Stimulated activated CD4-positive, alpha-beta T cell treated with anti-CD3 and anti-CD28 coated beads, Interleukin-2, amount 100 ng/mL, for 48 hours (primary cell): ENCODE data around the gene BICDL1.
A peak's percentile ranks its signal among the peaks of the same experiment; 100 is the strongest.
"Not testable (repeated sequence)": the region's sequence is repeated elsewhere in the genome, so short reads cannot be mapped to it uniquely, and the experiment has no call there.

Experiments
- DNase-seq, 2 donors: peaks; one replicate each; pipeline ENCODE4 v3.0.0-alpha.2; 2020

The BICDL1 gene

GRCh38 chr12:120006258-120006975 lies 17.4 kb downstream of the BICDL1 start:
- peak in 1 of 2 donors; percentile 31 for DNase-seq

- peak; percentile 47 to 55 for DNase-seq
Observed at GRCh38 chr12:120007272-120007671, 18.2 kb downstream of the BICDL1 start.

- no peak for DNase-seq
Observed at GRCh38 chr12:120010661-120011230, 21.7 kb downstream of the BICDL1 start.

GRCh38 chr12:120012067-120012621 lies 23.1 kb downstream of the BICDL1 start:
- DNase-seq = peak; percentile 63 to 73

GRCh38 chr12:120013659-120014380 lies 24.8 kb downstream of the BICDL1 start:
- peak in 1 of 2 donors; percentile 36 for DNase-seq

DNA sequence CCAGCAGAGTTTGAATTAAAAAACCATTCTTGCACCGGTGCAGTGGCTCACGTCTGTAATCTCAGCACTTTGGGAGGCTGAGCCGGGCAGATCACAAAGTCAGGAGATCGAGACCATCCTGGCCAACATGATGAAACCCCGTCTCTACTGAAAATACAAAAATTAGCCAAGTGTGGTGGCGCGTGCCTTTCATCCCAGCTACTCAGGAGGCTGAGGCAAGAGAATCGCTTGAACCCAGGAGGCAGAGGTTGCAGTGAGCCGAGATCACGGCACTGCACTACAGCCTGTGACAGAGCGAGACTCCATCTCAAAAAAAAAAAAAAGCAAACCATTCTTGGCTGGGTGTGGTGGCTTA lies 25.3 kb downstream of the BICDL1 start:
- DNase-seq = not testable (repeated sequence)

DNA sequence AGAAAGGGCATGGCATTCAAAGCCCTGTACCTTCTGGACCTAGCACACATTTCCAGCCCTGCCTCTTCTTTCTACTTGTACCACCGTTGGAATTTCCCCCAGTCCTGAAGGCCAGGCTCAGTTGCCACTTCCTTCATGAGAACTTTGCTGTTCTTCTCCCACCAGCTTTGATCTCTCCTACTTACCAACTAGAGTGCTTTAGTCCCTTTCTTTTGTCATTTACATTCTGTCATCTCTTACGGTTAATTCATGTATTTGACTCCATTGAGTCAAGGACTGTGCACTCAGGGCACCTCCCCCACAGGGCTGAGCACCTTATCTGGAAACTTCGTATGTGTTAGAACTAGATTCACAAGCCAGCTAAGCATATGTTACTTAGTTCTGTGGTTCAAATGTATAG lies 26.3 kb downstream of the BICDL1 start:
- DNase-seq = peak; percentile 45

DNA sequence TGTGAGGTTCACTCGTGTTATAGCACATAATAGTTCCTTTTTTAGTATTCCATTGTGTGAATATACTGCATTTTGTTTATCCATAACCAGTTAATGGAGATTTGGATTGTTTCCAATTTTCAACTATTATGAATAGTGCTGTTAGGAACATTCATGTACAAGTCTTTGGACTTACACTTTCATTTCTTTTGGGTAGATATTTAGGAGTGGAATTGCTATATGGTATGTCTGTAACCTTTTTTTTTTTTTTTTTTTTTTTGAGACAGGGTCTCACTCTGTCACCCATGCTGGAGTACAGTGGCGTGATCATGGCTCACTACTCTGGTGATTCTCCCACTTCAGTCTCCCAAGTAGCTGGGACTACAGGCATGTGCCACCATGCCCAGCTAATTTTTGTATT lies 27.2 kb downstream of the BICDL1 start:
- not testable (repeated sequence) for DNase-seq

GRCh38 chr12:120019197-120019596 lies 30.2 kb downstream of the BICDL1 start:
- no peak for DNase-seq

- no peak for DNase-seq
Observed at GRCh38 chr12:120019938-120020337, 30.9 kb downstream of the BICDL1 start.

GRCh38 chr12:120024193-120024592 lies 35.2 kb downstream of the BICDL1 start:
- no peak for DNase-seq

- no peak for DNase-seq
Observed at GRCh38 chr12:120025640-120026039, 36.6 kb downstream of the BICDL1 start.

DNA sequence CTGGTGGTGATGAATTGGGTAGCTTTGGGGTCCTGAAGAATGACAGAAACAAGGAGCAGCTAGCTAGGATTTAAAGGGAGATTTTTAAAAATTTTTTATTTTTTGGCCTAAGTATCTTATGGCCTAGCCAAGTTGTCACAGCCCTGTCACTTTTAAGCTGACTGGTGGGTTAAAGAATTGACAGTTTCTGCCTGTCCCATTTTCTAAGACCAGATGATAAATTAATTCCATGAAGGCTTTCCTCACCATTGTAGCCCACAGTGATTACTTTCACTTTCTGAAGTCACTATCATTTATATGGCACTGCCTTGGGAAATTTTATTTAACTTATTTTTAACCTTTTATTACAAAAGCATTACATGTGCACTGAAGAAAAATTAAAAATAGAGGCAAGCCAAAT lies 43.2 kb downstream of the BICDL1 start:
- DNase-seq = no peak

DNA sequence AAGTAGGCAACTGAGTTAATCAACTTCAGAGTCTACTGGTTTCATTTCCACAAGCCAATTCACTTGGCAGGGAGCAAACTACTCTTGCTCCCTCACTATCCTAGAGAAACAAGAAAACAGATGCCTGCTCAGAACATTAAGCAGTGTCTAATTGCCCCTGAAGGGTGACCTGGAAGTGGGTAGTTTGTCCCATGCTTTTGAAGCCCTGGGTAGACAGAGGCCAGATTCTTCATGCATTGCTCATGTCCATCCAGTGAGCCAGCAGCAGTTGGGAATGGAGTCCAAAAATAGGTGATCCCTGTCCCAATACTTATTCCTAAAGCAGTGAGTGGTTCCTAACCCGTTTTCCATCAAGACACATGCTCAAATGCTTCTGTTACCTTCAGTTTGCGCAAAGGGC lies 48.8 kb downstream of the BICDL1 start:
- no peak for DNase-seq

GRCh38 chr12:120039711-120040110 lies 50.7 kb downstream of the BICDL1 start:
- no peak for DNase-seq

DNA sequence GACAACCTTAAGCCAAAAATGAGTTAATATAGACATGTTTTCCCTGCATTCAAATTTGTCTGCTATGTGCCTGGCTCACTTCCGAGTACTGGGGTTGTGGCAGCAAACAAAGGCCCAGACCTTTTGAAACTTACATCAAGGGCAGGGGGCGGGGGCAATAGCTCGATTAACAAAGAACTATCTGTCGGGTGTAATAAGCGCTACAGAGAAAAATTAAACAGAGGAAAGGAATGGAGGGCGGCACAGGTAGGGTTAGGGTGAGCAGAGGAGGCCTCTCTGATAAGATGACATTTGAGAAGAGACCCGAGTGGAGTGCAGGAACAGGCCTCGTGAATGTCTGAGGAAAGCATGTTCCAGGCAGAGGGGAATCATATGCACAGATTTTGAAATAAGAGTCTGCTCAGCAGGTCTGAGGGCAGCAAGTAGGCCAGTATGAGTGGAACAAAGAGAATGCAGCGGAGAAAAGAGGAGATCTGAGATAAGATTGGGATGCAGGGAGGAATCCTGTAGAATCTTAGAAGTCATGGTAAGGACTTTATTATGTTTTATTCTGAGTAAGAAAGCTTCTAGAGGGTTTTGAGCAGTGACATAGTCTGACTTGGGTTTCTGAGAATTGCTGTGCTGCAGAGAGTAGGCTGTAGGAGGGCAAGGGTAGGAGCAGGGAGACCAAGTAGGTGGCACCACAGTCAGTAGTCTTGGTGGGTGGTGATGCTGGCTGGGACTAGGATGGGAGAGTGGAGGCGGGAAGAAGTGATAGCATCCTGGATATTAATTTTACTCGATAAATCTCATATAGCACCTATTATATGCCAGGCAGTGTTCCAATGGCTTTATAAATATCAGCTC lies 52.6 kb downstream of the BICDL1 start:
- no peak for DNase-seq

- not testable (repeated sequence) for DNase-seq
Observed at GRCh38 chr12:120045367-120045766, 56.3 kb downstream of the BICDL1 start.

DNA sequence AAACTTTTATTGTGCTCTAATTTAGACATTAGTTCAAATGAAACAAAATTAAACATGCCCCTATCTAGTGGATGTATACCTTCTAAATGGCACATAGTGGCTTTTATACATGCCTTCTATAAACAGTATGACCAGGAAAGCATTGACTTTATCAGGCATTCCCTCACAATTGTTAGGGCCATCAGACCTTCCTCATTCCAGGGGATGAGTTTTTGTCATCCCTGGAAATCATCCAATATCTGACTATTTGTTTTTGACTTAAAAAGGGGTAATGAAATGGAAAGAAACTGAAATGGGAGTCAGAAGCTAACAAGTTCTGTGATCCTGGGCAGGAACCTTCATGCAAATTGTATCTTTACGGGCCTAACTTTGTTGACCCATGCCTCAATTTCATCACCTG lies 58.0 kb downstream of the BICDL1 start:
- DNase-seq = no peak

DNA sequence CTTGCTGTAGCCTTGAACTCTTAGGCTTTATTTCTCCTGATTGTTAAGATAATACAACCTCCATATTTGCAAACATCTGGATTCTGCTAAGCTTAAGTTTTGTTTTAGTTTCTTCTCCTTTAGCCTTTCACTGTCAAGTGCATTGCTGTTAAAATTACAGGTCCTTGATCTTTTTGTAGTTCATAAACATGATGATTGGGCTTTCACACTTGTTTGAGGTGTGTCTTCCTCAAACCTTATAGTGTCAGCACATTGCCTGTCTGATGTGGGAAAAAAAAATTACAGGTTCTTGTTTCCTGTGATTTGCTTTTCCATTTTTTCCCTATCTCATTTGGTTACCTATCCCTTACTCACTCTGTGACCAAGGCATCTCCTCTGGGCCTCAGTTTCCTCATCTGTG lies 59.2 kb downstream of the BICDL1 start:
- no peak for DNase-seq

- no peak for DNase-seq
Observed at GRCh38 chr12:120049426-120049825, 60.4 kb downstream of the BICDL1 start.

- DNase-seq = no peak
Observed at GRCh38 chr12:120051535-120051934, 62.5 kb downstream of the BICDL1 start.

DNA sequence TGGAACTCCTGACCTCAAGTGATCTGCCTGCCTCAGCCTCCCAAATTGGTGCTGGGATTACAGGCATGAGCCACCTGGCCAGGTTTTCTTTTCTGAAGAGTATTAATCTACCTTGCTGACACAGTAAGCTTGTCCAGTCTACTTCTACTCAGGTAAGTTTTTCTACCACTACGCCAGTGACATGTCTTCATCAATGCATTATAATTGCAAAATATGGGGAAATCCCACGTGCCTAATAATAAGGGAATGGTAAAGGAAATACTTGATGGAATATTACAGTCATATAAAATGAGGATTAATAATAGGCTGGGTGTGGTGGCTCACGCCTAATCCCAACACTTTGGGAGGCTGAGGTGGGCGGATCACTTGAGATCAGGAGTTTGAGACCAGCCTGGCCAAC lies 65.3 kb downstream of the BICDL1 start:
- no peak for DNase-seq
